C4-2B (cell line): ENCODE data around the gene ARHGAP36.

Experiments used
- ZFX ChIP-seq: fragments of 450-650 bp; IDR thresholded peaks from 2 replicates; pipeline ENCODE4 v1.6.1; 2017
- TF ChIP-seq, protein P1 (sequence below): fragments of 450-650 bp; conservative IDR thresholded peaks from 2 replicates; pipeline ENCODE4 v1.5.1; 2017; ENCODE audit warnings: mild to moderate bottlenecking

DNA sequence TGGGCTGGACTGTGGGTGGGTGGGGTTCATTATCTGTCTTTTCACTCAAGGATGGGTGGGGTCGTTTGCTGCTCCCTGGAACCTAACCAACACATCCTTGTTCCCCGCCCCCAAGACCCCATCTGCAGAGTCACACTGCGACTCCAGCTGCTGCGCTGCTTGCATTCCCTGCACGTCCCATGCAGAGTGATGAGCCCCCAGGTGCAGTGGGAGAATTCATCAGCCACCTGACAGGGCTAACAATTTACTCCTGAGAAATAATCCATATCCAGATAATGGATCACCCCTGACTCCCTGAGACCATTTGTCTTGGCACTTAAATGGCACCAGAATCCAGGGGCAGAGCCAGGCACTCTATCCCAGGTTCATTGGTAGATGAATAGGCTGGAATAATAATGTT lies 12.4 kb upstream of the ARHGAP36 start:
- TF ChIP-seq, protein P1, sequence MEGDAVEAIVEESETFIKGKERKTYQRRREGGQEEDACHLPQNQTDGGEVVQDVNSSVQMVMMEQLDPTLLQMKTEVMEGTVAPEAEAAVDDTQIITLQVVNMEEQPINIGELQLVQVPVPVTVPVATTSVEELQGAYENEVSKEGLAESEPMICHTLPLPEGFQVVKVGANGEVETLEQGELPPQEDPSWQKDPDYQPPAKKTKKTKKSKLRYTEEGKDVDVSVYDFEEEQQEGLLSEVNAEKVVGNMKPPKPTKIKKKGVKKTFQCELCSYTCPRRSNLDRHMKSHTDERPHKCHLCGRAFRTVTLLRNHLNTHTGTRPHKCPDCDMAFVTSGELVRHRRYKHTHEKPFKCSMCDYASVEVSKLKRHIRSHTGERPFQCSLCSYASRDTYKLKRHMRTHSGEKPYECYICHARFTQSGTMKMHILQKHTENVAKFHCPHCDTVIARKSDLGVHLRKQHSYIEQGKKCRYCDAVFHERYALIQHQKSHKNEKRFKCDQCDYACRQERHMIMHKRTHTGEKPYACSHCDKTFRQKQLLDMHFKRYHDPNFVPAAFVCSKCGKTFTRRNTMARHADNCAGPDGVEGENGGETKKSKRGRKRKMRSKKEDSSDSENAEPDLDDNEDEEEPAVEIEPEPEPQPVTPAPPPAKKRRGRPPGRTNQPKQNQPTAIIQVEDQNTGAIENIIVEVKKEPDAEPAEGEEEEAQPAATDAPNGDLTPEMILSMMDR, result no peak
- TF ChIP-seq ZFX, result no peak
